ENCODE results near the gene MUSTN1.

The MUSTN1 gene

GRCh38 chr3:52784021-52784621 is 50.7 kb downstream of the MUSTN1 start:
- no peaks in the 10 kb centered on the region for H3K9me3 ChIP-seq (ENCODE audit: insufficient read depth, low read depth, low read length)
- no peaks in the 10 kb centered on the region for H3K4me1 ChIP-seq (ENCODE audit: insufficient read depth, low read length, poor library complexity, severe bottlenecking)
- H3K36me3 ChIP-seq (ENCODE audit: insufficient read depth, low read length) = no peaks in the 10 kb centered on the region
- H3K4me3 ChIP-seq (ENCODE audit: low read length, poor library complexity, severe bottlenecking) = no peak overlapping the region
- no peak overlapping the region for H2AFZ ChIP-seq (ENCODE audit: low read length)
- no peaks in the 10 kb centered on the region for H3K9me2 ChIP-seq (replicated peaks; ENCODE audit: low read depth, low read length)
- no peaks in the 10 kb centered on the region for H3K79me2 ChIP-seq (ENCODE audit: insufficient read depth, low read length)
- H4K20me1 ChIP-seq (ENCODE audit: insufficient read depth, low read length, poor library complexity, severe bottlenecking) = no peaks in the 10 kb centered on the region
- no peak overlapping the region for H3K9ac ChIP-seq (ENCODE audit: low read depth, low read length, poor library complexity, severe bottlenecking)
- no peaks in the 10 kb centered on the region for H3F3A ChIP-seq (ENCODE audit: low read depth)
- H3K27me3 ChIP-seq (ENCODE audit: insufficient read depth, low read length, poor library complexity, severe bottlenecking) = no peaks in the 10 kb centered on the region
- TF ChIP-seq EZH2phosphoT487 (IDR thresholded peaks at IDR 0.05; ENCODE audit: borderline replicate concordance) (no peak), CTCF (conservative IDR thresholded peaks at IDR 0.05; ENCODE audit: low read length) (no peak)
- no peak overlapping the region for H3K4me2 ChIP-seq (ENCODE audit: low read depth, low read length, poor library complexity, severe bottlenecking)

DNA sequence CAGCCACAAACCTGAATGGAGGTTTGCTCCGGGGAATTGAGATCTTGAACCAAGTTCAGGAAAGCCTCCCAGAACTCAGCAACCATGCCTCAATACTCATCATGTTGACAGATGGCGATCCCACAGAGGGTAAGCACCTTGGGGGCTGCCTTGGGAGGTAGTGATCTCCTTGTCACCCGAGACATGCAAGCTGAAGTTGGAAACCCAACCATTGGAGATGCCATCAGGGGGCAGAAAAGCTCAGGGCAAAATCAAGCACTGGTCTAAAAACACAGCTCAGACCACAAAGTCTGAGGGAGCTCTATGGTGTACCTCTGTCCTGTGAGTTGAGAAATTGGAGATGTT is 51.6 kb downstream of the MUSTN1 start:
- Histone ChIP-seq H3K79me2 (ENCODE audit: insufficient read depth, low read length) (no peaks in the 10 kb centered on the region), H3K36me3 (ENCODE audit: insufficient read depth, low read length) (no peaks in the 10 kb centered on the region), H3K9me2 (replicated peaks; ENCODE audit: low read depth, low read length) (no peaks in the 10 kb centered on the region), H4K20me1 (ENCODE audit: insufficient read depth, low read length, poor library complexity, severe bottlenecking) (no peaks in the 10 kb centered on the region), H3K4me3 (ENCODE audit: low read length, poor library complexity, severe bottlenecking) (no peak overlapping the region), H2AFZ (ENCODE audit: low read length) (no peak overlapping the region), H3K9me3 (ENCODE audit: insufficient read depth, low read depth, low read length) (no peaks in the 10 kb centered on the region), H3K4me2 (ENCODE audit: low read depth, low read length, poor library complexity, severe bottlenecking) (no peak overlapping the region), H3K4me1 (ENCODE audit: insufficient read depth, low read length, poor library complexity, severe bottlenecking) (no peaks in the 10 kb centered on the region), H3K9ac (ENCODE audit: low read depth, low read length, poor library complexity, severe bottlenecking) (no peak overlapping the region), H3K27me3 (ENCODE audit: insufficient read depth, low read length, poor library complexity, severe bottlenecking) (no peaks in the 10 kb centered on the region), H3F3A (ENCODE audit: low read depth) (no peaks in the 10 kb centered on the region)
- TF ChIP-seq EZH2phosphoT487 (IDR thresholded peaks at IDR 0.05; ENCODE audit: borderline replicate concordance) (no peak), CTCF (conservative IDR thresholded peaks at IDR 0.05; ENCODE audit: low read length) (no peak)
